ENCODE measurements around the gene EEF1AKMT3. TPM values are rescaled to one million over a fixed set of nuclear protein-coding genes. Genes with fewer than 3 reads are reported as not detected.

The EEF1AKMT3 gene
- 1 to 10 TPM; 7.9 to 9.3 TPM for total RNA-seq
- long read RNA-seq, donor 1, partial matches to known transcripts: 0 of 3 reads
- long read RNA-seq, donor 1, other reads (novel, unspliced or antisense): 1 of 3 reads
- long read RNA-seq, donor 2, transcript EEF1AKMT3-201 (3 exons, 2,563 nt): major isoform, 13 of 22 reads
- long read RNA-seq, donor 2, partial matches to known transcripts: 1 of 22 reads
- long read RNA-seq, donor 2, other reads (novel, unspliced or antisense): 3 of 22 reads

GRCh38 chr12:57772429-57773322 is at the start of gene EEF1AKMT3:
Gene EEF1AKMT3 (plus strand): TSS chr12:57772614. CDS start chr12:57772725, 111 bp downstream.
- intact Hi-C loops (cut with DNase I): no loop called here
- peak; percentile 90 for DNase-seq (ENCODE audit: low spot score)

- peak; percentile 72 for DNase-seq (ENCODE audit: low spot score)
- intact Hi-C loops (cut with DNase I): no loop called here
These were observed 49.4 kb upstream of the EEF1AKMT3 start for GRCh38 chr12:57722716-57723629.

GRCh38 chr12:57723630-57723962 is 48.8 kb upstream of the EEF1AKMT3 start:
- DNase-seq (ENCODE audit: low spot score): no peak
- intact Hi-C loops (cut with DNase I): no loop called here

GRCh38 chr12:57724003-57724935 is 48.1 kb upstream of the EEF1AKMT3 start:
- intact Hi-C loops (cut with DNase I): no loop called here
- no peak for DNase-seq (ENCODE audit: low spot score)

- intact Hi-C loops (cut with DNase I): no loop called here
These were observed 47.3 kb upstream of the EEF1AKMT3 start for GRCh38 chr12:57724936-57725740.

GRCh38 chr12:57725851-57726150 is 46.6 kb upstream of the EEF1AKMT3 start:
- DNase-seq (ENCODE audit: low spot score): no peak
- intact Hi-C loops (cut with DNase I): no loop called here

More at GRCh38 chr12:57724936-57725740, 47.3 kb upstream of the EEF1AKMT3 start:
- DNase-seq (ENCODE audit: low spot score): peak; percentile 62

GRCh38 chr12:57726151-57726883 is 46.1 kb upstream of the EEF1AKMT3 start:
- intact Hi-C loops (cut with DNase I): no loop called here
- DNase-seq (ENCODE audit: low spot score): peak; percentile 94

GRCh38 chr12:57726884-57727757 is 45.3 kb upstream of the EEF1AKMT3 start:
- intact Hi-C loops (cut with DNase I): no loop called here
- DNase-seq (ENCODE audit: low spot score): peak; percentile 79

- DNase-seq (ENCODE audit: low spot score): peak; percentile 59
- intact Hi-C loops (cut with DNase I): no loop called here
These were observed 44.5 kb upstream of the EEF1AKMT3 start for GRCh38 chr12:57727758-57728395.

GRCh38 chr12:57729321-57729844 is 43.0 kb upstream of the EEF1AKMT3 start:
- intact Hi-C loops (cut with DNase I): no loop called here

GRCh38 chr12:57730336-57731067 is 41.9 kb upstream of the EEF1AKMT3 start:
- intact Hi-C loops (cut with DNase I): no loop called here
- peak; percentile 40 for DNase-seq (ENCODE audit: low spot score)

More at GRCh38 chr12:57729321-57729844, 43.0 kb upstream of the EEF1AKMT3 start:
- DNase-seq (ENCODE audit: low spot score): peak; percentile 43

- DNase-seq (ENCODE audit: low spot score): no peak
- intact Hi-C loops (cut with DNase I): no loop called here
These were observed 40.9 kb upstream of the EEF1AKMT3 start for GRCh38 chr12:57731411-57732080.

- intact Hi-C loops (cut with DNase I): no loop called here
- no peak for DNase-seq (ENCODE audit: low spot score)
These were observed 40.1 kb upstream of the EEF1AKMT3 start for GRCh38 chr12:57732270-57732669.

Data from posterior vena cava (tissue), 2 donors.